GM19193 (cell line): ENCODE data around the gene IGHMBP2.

Experiments used
- POLR2A ChIP-seq: IDR thresholded peaks from 4 replicates; pipeline ENCODE4 v1.6.1; 2011; ENCODE audit not compliant: insufficient read depth, insufficient read length; ENCODE audit errors: extremely low read depth

IGHMBP2 gene

GRCh38 chr11:68880851-68881250, 22.8 kb upstream of the IGHMBP2 start:
- TF ChIP-seq POLR2A: no peak

GRCh38 chr11:68881320-68881719, 22.4 kb upstream of the IGHMBP2 start:
- TF ChIP-seq POLR2A: no peak

GRCh38 chr11:68882391-68882790, 21.3 kb upstream of the IGHMBP2 start:
- TF ChIP-seq POLR2A: no peak

GRCh38 chr11:68889948-68890446, 13.7 kb upstream of the IGHMBP2 start:
- TF ChIP-seq POLR2A: no peak

GRCh38 chr11:68890490-68891231, 13.0 kb upstream of the IGHMBP2 start:
- TF ChIP-seq POLR2A: no peak

- TF ChIP-seq POLR2A: no peak
Observed at GRCh38 chr11:68891351-68891948, 12.2 kb upstream of the IGHMBP2 start.

- TF ChIP-seq POLR2A: no peak
Observed at GRCh38 chr11:68892576-68892975, 11.1 kb upstream of the IGHMBP2 start.

- TF ChIP-seq POLR2A: no peak
Observed at GRCh38 chr11:68893282-68893681, 10.4 kb upstream of the IGHMBP2 start.

- TF ChIP-seq POLR2A: no peak
Observed at GRCh38 chr11:68896171-68896959, 7.3 kb upstream of the IGHMBP2 start.

- no peak for TF ChIP-seq POLR2A
Observed at GRCh38 chr11:68897441-68897840, 6.2 kb upstream of the IGHMBP2 start.

GRCh38 chr11:68900835-68901381, 2.8 kb upstream of the IGHMBP2 start:
- no peak for TF ChIP-seq POLR2A

- TF ChIP-seq POLR2A: no peak
Observed at GRCh38 chr11:68904248-68904847, 657 bp downstream of the IGHMBP2 start.

- no peak for TF ChIP-seq POLR2A
Observed at GRCh38 chr11:68905421-68906360, 2.0 kb downstream of the IGHMBP2 start.

- no peak for TF ChIP-seq POLR2A
Observed at GRCh38 chr11:68908273-68908672, 4.6 kb downstream of the IGHMBP2 start.
